PFSK-1 (cell line): ENCODE measurements around the gene GGTA1.

Source experiments
- FOXP2 ChIP-seq: optimal IDR thresholded peaks from 2 replicates; pipeline ENCODE3; 2011; ENCODE audit warnings: borderline replicate concordance, control low read depth, inconsistent platforms; ENCODE audit not compliant: insufficient read depth; ENCODE audit errors: extremely low read length, extremely low read depth
- POLR2AphosphoS5 ChIP-seq: IDR thresholded peaks from 2 replicates; pipeline ENCODE4 v1.6.1; 2012; ENCODE audit warnings: low read depth, mild to moderate bottlenecking, control low read depth, low read length, moderate library complexity
- SIN3A ChIP-seq: IDR thresholded peaks from 2 replicates; pipeline ENCODE4 v1.6.1; 2012; ENCODE audit warnings: mild to moderate bottlenecking, low read length, moderate library complexity, borderline replicate concordance; ENCODE audit not compliant: insufficient read depth
- TAF1 ChIP-seq: IDR thresholded peaks from 2 replicates; pipeline ENCODE4 v1.6.1; 2012; ENCODE audit warnings: low read length, control low read depth, borderline replicate concordance; ENCODE audit not compliant: insufficient read depth
- TF ChIP-seq, protein P1 (sequence below), 2 experiments: IDR thresholded peaks; 2 replicates each; pipeline versions ENCODE4 v1.6.1 to v1.8.0; 2011 to 2012; ENCODE audit warnings: low read depth in 2 of 2, low read length in 2 of 2, control low read depth in 1 of 2, inconsistent platforms in 1 of 2, mild to moderate bottlenecking in 1 of 2, moderate library complexity in 1 of 2; ENCODE audit not compliant: insufficient read depth in 1 of 2

DNA sequence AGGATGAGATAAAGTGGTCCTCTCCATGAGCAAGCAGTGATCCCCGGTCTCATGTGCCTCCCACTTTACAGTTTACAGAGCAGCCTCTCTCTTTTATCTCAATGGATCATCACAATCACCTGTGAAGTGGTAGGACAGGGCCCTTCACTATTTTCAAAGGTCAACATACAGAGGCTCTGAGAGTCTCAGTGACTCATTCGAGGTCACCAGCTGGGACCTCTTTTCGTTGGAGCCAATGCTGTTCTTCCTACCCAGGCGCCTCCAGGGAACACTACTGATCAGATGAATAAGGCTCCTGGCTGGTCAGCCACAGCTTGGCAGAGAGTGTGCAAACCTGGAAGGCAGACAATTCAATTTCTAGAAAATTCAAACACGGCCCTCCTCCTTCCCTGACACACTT is 16.6 kb downstream of the GGTA1 start:
- TF ChIP-seq, protein P1, sequence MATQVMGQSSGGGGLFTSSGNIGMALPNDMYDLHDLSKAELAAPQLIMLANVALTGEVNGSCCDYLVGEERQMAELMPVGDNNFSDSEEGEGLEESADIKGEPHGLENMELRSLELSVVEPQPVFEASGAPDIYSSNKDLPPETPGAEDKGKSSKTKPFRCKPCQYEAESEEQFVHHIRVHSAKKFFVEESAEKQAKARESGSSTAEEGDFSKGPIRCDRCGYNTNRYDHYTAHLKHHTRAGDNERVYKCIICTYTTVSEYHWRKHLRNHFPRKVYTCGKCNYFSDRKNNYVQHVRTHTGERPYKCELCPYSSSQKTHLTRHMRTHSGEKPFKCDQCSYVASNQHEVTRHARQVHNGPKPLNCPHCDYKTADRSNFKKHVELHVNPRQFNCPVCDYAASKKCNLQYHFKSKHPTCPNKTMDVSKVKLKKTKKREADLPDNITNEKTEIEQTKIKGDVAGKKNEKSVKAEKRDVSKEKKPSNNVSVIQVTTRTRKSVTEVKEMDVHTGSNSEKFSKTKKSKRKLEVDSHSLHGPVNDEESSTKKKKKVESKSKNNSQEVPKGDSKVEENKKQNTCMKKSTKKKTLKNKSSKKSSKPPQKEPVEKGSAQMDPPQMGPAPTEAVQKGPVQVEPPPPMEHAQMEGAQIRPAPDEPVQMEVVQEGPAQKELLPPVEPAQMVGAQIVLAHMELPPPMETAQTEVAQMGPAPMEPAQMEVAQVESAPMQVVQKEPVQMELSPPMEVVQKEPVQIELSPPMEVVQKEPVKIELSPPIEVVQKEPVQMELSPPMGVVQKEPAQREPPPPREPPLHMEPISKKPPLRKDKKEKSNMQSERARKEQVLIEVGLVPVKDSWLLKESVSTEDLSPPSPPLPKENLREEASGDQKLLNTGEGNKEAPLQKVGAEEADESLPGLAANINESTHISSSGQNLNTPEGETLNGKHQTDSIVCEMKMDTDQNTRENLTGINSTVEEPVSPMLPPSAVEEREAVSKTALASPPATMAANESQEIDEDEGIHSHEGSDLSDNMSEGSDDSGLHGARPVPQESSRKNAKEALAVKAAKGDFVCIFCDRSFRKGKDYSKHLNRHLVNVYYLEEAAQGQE (IDR thresholded peaks at IDR 0.05; ENCODE audit: insufficient read depth in 1 of 2, low read depth in 2 of 2, low read length in 2 of 2): no peak
- TF ChIP-seq SIN3A (no peak), TAF1 (no peak), FOXP2 (no peak), POLR2AphosphoS5 (no peak)
